ENCODE data around the gene OOSP3.

The OOSP3 gene

GRCh38 chr11:59931688-59932087 lies 53.1 kb downstream of the OOSP3 start:
- Histone ChIP-seq H3K4me3 (ENCODE audit: low read depth, low read length) (no peak overlapping the region), H3K4me1 (no peaks in the 10 kb centered on the region), H3K36me3 (no peaks in the 10 kb centered on the region), H3K27me3 (no peaks in the 10 kb centered on the region), H3K9me3 (no peaks in the 10 kb centered on the region)
- DNase-seq, result no peak
- TF ChIP-seq CTCF (IDR thresholded peaks at IDR 0.05; ENCODE audit: low read depth, low read length), result no peak

DNA sequence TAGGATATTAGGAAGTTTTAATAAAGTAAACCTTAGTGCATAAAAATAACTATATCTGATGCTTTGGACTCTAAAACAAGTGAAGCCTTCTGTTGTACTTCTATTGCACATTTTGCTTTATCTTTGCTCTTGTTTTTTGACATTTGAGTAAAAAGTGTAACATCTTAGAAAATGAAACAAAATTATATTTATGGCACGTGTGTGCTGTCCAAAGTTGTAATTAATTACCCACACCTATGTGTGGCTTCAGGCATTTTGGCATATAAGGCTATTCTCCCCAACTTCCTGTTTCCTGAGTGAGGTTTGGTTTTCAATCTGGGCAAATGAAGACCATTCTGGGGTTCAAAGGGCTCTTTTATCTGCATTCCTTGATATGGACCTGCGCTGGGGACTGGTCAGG lies 59.5 kb downstream of the OOSP3 start, which contains the start of gene OOSP1:
TSS of gene OOSP1 (plus strand) at position 301 of the 400 bp plus-strand sequence. CDS start at position 324, 23 bp downstream.
- no peaks in the 10 kb centered on the region for H3K27me3 ChIP-seq
- no peaks in the 10 kb centered on the region for H3K36me3 ChIP-seq

GRCh38 chr11:59938718-59939117 lies 60.1 kb downstream of the OOSP3 start:
- no peak for TF ChIP-seq CTCF (IDR thresholded peaks at IDR 0.05; ENCODE audit: low read depth, low read length)
- H3K27me3 ChIP-seq, result no peaks in the 10 kb centered on the region
- no peak for DNase-seq
- no peaks in the 10 kb centered on the region for H3K36me3 ChIP-seq
- H3K4me1 ChIP-seq, result no peaks in the 10 kb centered on the region
- no peaks in the 10 kb centered on the region for H3K9me3 ChIP-seq
- H3K4me3 ChIP-seq (ENCODE audit: low read depth, low read length), result no peak overlapping the region

More for the DNA sequence above, 59.5 kb downstream of the OOSP3 start, which contains the start of gene OOSP1:
- Histone ChIP-seq H3K4me1 (no peaks in the 10 kb centered on the region), H3K9me3 (no peaks in the 10 kb centered on the region), H3K4me3 (ENCODE audit: low read depth, low read length) (no peak within 1 kb of the TSS)
- TF ChIP-seq CTCF (IDR thresholded peaks at IDR 0.05; ENCODE audit: low read depth, low read length), result no peak
- no peak for DNase-seq

DNA sequence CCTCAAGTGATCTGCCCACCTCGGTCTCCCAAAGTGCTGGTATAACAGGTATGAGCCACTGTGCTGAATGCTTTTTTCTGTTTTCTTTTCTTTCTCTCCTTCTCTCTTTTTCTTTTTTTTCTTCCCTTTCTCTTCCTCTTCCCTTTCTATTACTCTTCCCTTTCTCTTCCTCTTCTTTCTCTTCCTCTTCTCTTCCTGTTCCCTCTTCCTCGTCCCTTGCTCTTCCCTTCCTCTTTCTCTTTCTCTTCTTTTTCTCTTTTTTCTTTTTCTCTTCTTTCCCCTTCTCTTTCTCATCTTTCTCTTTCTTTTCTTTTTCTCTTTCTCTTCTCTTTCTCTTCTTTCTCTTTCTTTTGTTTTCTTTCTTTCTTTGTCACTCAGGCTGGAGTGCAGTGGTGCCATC lies 60.9 kb downstream of the OOSP3 start:
- Histone ChIP-seq H3K4me1 (no peaks in the 10 kb centered on the region), H3K27me3 (no peaks in the 10 kb centered on the region), H3K36me3 (no peaks in the 10 kb centered on the region), H3K9me3 (no peaks in the 10 kb centered on the region), H3K4me3 (ENCODE audit: low read depth, low read length) (no peak overlapping the region)
- no peak for DNase-seq
- TF ChIP-seq CTCF (IDR thresholded peaks at IDR 0.05; ENCODE audit: low read depth, low read length), result no peak

GRCh38 chr11:59941091-59941490 lies 62.5 kb downstream of the OOSP3 start:
- H3K4me3 ChIP-seq (ENCODE audit: low read depth, low read length), result no peak overlapping the region
- no peak for TF ChIP-seq CTCF (IDR thresholded peaks at IDR 0.05; ENCODE audit: low read depth, low read length)
- no peaks in the 10 kb centered on the region for H3K36me3 ChIP-seq
- no peaks in the 10 kb centered on the region for H3K27me3 ChIP-seq
- H3K4me1 ChIP-seq, result no peaks in the 10 kb centered on the region
- DNase-seq, result no peak
- H3K9me3 ChIP-seq, result no peaks in the 10 kb centered on the region

DNA sequence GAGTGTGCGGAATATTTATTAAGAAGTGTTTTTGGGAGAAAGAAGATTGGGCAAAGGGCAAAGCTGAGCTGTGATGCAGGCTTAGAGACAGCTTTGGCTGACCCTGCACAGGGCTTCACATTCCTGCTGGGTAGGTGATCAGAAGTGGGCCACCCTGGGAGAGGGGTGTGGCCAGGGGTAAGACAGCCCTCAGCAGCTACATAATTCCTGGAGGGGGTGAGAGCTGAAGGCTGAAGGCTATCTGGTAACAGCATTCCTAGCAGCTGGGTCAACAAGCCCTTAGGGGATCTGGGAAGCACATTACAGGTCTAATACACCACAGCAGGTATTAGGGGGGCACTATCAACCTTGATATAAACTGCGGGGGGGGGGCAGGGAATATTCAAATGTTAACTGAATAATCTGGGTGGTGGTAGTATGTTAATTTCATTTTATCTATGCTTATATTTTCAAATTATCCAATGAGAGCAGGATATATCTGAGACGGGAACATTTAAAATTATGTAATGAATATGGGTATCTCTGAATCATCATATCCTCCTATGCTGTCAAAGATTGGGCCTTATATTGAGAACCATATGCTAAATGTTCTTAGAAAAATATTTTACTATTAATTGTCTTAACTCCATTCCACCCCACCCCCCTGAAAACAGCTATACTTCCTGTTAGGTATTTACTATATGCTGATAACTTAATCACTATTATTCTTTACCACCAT lies 65.6 kb downstream of the OOSP3 start:
- no peak for TF ChIP-seq CTCF (IDR thresholded peaks at IDR 0.05; ENCODE audit: low read depth, low read length)
- DNase-seq, result no peak

More for the DNA sequence above, 65.6 kb downstream of the OOSP3 start:
- Histone ChIP-seq H3K9me3 (no peaks in the 10 kb centered on the region), H3K27me3 (no peaks in the 10 kb centered on the region), H3K36me3 (no peaks in the 10 kb centered on the region), H3K4me3 (ENCODE audit: low read depth, low read length) (no peak overlapping the region), H3K4me1 (no peaks in the 10 kb centered on the region)

Data from BE2C (cell line).